Measurements from ENCODE around the gene IKZF4. TPM values are rescaled to one million over a fixed set of nuclear protein-coding genes. Genes with fewer than 3 reads are reported as not detected.

IKZF4 gene
- total RNA-seq, 1 experiment from 2014 or later, result 13.6 TPM

DNA sequence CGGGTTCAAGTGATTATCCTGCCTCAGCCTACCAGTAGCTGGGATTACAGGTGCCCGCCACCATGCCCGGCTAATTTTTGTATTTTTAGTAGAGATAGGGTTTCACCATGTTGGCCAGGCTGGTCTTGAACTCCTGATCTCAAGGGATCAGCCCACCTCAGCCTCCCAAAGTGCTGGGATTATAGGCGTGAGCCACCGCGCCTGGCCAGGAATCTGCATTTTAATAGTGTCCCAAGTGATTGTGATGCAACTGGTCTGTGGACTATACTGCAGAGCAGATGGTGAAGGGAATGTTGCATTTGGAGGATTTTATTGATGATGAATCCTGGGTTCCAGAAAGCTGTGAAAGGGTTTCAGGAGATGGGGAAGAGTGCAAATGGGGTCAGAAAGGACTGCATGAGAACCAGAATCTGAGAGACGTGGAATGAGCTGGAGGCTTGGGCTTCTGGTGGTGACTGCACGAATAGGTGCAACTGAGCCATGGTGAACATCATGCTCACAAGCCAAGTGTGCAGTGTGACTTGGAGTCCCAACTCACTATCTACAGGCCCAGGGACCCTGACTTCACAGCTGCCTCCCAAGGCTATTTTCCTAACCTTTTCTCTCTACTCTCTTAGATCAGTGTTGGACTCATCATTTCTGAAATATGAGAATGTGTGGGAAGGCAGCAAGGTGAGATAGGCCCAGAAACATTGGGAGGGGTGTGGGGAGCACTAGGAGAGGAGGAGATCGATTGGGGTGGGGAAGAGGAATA is 25.4 kb downstream of the IKZF4 start:
- Mint-ChIP-seq H3K36me3 (peaks cover 34% of the 10 kb centered on the region), H3K4me1 (peaks cover 31% of the 10 kb centered on the region), H3K4me3 (no peak overlapping the region), H3K27me3 (ENCODE audit: low read depth) (no peaks in the 10 kb centered on the region), H3K9me3 (no peaks in the 10 kb centered on the region), H3K27ac (peak overlapping the region; percentile 96)
- ChIA-PET POLR2A (interaction anchor here (0.6 to 3.2 kb wide), 9 partner anchors 10 to 73 kb away, joined by 3 to 12 read pairs (median 3); partner anchors contain the start of genes PA2G4, RAB5B and SUOX), CTCF (interaction anchor here (0.7 to 3.5 kb wide), 14 partner anchors 12 to 308 kb away, joined by 3 to 22 read pairs (median 6); partner anchors contain the start of genes ERBB3, ESYT1, PA2G4 and SUOX)
- ATAC-seq, result peak; percentile 1; the same call in 1 of the 2 replicates
- no peak for DNase-seq (ENCODE audit: low spot score)
- TF ChIP-seq CREM (CRISPR knock-in tag; IDR thresholded peaks at IDR 0.05) (no peak), PRRX2 (CRISPR knock-in tag; IDR thresholded peaks at IDR 0.05) (peak; percentile 85; the same call in 1 of the 2 replicates), NR1H2 (CRISPR knock-in tag; IDR thresholded peaks at IDR 0.05) (no peak), GTF2I (CRISPR knock-in tag; conservative IDR thresholded peaks at IDR 0.05) (no peak), ESRRA (CRISPR knock-in tag; IDR thresholded peaks at IDR 0.05; ENCODE audit: borderline replicate concordance) (no peak), NFATC4 (CRISPR knock-in tag; IDR thresholded peaks at IDR 0.05) (0 out of 2 replicates have a peak, but pooled peaks have one; percentile 33), ZNF423 (CRISPR knock-in tag; IDR thresholded peaks at IDR 0.05) (no peak), TEAD4 (CRISPR knock-in tag; IDR thresholded peaks at IDR 0.05) (no peak), ZNF263 (CRISPR knock-in tag; IDR thresholded peaks at IDR 0.05; ENCODE audit: low read depth) (no peak), ELF4 (CRISPR knock-in tag; IDR thresholded peaks at IDR 0.05; ENCODE audit: low read depth) (no peak), ATF1 (CRISPR knock-in tag; IDR thresholded peaks at IDR 0.05) (no peak), ZBTB21 (CRISPR knock-in tag; IDR thresholded peaks at IDR 0.05; ENCODE audit: borderline replicate concordance) (no peak), ZNF671 (CRISPR knock-in tag; IDR thresholded peaks at IDR 0.05) (no peak), RELA (CRISPR knock-in tag; IDR thresholded peaks at IDR 0.05; ENCODE audit: borderline replicate concordance) (no peak), FOXP1 (CRISPR knock-in tag; IDR thresholded peaks at IDR 0.05; ENCODE audit: borderline replicate concordance) (no peak), ZNF232 (CRISPR knock-in tag; IDR thresholded peaks at IDR 0.05) (no peak)
- TF ChIP-seq, protein P1, sequence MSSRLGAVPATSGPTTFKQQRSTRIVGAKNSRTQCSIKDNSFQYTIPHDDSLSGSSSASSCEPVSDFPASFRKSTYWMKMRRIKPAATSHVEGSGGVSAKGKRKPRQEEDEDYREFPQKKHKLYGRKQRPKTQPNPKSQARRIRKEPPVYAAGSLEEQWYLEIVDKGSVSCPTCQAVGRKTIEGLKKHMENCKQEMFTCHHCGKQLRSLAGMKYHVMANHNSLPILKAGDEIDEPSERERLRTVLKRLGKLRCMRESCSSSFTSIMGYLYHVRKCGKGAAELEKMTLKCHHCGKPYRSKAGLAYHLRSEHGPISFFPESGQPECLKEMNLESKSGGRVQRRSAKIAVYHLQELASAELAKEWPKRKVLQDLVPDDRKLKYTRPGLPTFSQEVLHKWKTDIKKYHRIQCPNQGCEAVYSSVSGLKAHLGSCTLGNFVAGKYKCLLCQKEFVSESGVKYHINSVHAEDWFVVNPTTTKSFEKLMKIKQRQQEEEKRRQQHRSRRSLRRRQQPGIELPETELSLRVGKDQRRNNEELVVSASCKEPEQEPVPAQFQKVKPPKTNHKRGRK (CRISPR knock-in tag; IDR thresholded peaks at IDR 0.05; ENCODE audit: borderline replicate concordance), result no peak
- TF ChIP-seq, protein P2, sequence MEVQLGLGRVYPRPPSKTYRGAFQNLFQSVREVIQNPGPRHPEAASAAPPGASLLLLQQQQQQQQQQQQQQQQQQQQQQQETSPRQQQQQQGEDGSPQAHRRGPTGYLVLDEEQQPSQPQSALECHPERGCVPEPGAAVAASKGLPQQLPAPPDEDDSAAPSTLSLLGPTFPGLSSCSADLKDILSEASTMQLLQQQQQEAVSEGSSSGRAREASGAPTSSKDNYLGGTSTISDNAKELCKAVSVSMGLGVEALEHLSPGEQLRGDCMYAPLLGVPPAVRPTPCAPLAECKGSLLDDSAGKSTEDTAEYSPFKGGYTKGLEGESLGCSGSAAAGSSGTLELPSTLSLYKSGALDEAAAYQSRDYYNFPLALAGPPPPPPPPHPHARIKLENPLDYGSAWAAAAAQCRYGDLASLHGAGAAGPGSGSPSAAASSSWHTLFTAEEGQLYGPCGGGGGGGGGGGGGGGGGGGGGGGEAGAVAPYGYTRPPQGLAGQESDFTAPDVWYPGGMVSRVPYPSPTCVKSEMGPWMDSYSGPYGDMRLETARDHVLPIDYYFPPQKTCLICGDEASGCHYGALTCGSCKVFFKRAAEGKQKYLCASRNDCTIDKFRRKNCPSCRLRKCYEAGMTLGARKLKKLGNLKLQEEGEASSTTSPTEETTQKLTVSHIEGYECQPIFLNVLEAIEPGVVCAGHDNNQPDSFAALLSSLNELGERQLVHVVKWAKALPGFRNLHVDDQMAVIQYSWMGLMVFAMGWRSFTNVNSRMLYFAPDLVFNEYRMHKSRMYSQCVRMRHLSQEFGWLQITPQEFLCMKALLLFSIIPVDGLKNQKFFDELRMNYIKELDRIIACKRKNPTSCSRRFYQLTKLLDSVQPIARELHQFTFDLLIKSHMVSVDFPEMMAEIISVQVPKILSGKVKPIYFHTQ (CRISPR knock-in tag; IDR thresholded peaks at IDR 0.05), result peak; percentile 8; the same call in 1 of the 2 replicates
- TF ChIP-seq, protein P3, sequence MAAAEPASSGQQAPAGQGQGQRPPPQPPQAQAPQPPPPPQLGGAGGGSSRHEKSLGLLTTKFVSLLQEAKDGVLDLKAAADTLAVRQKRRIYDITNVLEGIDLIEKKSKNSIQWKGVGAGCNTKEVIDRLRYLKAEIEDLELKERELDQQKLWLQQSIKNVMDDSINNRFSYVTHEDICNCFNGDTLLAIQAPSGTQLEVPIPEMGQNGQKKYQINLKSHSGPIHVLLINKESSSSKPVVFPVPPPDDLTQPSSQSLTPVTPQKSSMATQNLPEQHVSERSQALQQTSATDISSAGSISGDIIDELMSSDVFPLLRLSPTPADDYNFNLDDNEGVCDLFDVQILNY (CRISPR knock-in tag; IDR thresholded peaks at IDR 0.05), result no peak
- TF ChIP-seq, protein P4, sequence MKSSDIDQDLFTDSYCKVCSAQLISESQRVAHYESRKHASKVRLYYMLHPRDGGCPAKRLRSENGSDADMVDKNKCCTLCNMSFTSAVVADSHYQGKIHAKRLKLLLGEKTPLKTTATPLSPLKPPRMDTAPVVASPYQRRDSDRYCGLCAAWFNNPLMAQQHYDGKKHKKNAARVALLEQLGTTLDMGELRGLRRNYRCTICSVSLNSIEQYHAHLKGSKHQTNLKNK (CRISPR knock-in tag; IDR thresholded peaks at IDR 0.05), result no peak
- TF ChIP-seq, protein P5, sequence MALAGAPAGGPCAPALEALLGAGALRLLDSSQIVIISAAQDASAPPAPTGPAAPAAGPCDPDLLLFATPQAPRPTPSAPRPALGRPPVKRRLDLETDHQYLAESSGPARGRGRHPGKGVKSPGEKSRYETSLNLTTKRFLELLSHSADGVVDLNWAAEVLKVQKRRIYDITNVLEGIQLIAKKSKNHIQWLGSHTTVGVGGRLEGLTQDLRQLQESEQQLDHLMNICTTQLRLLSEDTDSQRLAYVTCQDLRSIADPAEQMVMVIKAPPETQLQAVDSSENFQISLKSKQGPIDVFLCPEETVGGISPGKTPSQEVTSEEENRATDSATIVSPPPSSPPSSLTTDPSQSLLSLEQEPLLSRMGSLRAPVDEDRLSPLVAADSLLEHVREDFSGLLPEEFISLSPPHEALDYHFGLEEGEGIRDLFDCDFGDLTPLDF (CRISPR knock-in tag; IDR thresholded peaks at IDR 0.05), result no peak
- TF ChIP-seq, protein P6, sequence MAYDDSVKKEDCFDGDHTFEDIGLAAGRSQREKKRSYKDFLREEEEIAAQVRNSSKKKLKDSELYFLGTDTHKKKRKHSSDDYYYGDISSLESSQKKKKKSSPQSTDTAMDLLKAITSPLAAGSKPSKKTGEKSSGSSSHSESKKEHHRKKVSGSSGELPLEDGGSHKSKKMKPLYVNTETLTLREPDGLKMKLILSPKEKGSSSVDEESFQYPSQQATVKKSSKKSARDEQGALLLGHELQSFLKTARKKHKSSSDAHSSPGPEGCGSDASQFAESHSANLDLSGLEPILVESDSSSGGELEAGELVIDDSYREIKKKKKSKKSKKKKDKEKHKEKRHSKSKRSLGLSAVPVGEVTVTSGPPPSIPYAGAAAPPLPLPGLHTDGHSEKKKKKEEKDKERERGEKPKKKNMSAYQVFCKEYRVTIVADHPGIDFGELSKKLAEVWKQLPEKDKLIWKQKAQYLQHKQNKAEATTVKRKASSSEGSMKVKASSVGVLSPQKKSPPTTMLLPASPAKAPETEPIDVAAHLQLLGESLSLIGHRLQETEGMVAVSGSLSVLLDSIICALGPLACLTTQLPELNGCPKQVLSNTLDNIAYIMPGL (CRISPR knock-in tag; IDR thresholded peaks at IDR 0.05), result no peak
- TF ChIP-seq, protein P7, sequence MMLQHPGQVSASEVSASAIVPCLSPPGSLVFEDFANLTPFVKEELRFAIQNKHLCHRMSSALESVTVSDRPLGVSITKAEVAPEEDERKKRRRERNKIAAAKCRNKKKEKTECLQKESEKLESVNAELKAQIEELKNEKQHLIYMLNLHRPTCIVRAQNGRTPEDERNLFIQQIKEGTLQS (CRISPR knock-in tag; conservative IDR thresholded peaks at IDR 0.05), result no peak
- TF ChIP-seq, protein P8, sequence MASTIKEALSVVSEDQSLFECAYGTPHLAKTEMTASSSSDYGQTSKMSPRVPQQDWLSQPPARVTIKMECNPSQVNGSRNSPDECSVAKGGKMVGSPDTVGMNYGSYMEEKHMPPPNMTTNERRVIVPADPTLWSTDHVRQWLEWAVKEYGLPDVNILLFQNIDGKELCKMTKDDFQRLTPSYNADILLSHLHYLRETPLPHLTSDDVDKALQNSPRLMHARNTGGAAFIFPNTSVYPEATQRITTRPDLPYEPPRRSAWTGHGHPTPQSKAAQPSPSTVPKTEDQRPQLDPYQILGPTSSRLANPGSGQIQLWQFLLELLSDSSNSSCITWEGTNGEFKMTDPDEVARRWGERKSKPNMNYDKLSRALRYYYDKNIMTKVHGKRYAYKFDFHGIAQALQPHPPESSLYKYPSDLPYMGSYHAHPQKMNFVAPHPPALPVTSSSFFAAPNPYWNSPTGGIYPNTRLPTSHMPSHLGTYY (CRISPR knock-in tag; IDR thresholded peaks at IDR 0.05), result 0 out of 2 replicates have a peak, but pooled peaks have one; percentile 73
- TF ChIP-seq, protein P9, sequence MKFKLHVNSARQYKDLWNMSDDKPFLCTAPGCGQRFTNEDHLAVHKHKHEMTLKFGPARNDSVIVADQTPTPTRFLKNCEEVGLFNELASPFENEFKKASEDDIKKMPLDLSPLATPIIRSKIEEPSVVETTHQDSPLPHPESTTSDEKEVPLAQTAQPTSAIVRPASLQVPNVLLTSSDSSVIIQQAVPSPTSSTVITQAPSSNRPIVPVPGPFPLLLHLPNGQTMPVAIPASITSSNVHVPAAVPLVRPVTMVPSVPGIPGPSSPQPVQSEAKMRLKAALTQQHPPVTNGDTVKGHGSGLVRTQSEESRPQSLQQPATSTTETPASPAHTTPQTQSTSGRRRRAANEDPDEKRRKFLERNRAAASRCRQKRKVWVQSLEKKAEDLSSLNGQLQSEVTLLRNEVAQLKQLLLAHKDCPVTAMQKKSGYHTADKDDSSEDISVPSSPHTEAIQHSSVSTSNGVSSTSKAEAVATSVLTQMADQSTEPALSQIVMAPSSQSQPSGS (CRISPR knock-in tag; IDR thresholded peaks at IDR 0.05; ENCODE audit: borderline replicate concordance, low read depth), result no peak

Data from WTC11 (cell line).